MCF 10A (cell line): ENCODE results near the gene MOB2. TPM values are rescaled to one million over a fixed set of nuclear protein-coding genes. Genes with fewer than 3 reads are reported as not detected.

Experiments
- BruUV-seq: library from RNA; stranded (reverse); fragments of 400-500 nt; replicated peaks from 2 replicates; lab custom pipeline; 2021; lab: Mats Ljungman, UMichigan
- CTCF ChIA-PET: fragments of 300-600 bp; sonication (Branson Sonifier 250); formaldehyde crosslinking; extraction: SDS; loops from one replicate; lab custom pipeline; 2021; ENCODE audit warnings: antibody characterized with exemption, inconsistent platforms; lab: Yijun Ruan, JAX
- POLR2A ChIA-PET: fragments of 300-600, 350-650 bp; sonication (Branson Sonifier 250); formaldehyde crosslinking; extraction: SDS; loops from one replicate; lab custom pipeline; 2020; ENCODE audit warnings: antibody characterized with exemption, inconsistent platforms; lab: Yijun Ruan, JAX
- DNase-seq: peaks from one replicate; pipeline ENCODE4 v3.0.0-alpha.2; 2018; ENCODE audit not compliant: unreplicated experiment
- H3K27ac Mint-ChIP-seq: one replicate; pipeline ENCODE4 v1.8.0; 2022; ENCODE audit warnings: mild to moderate bottlenecking, low read depth, mixed read lengths; ENCODE audit not compliant: unreplicated experiment
- H3K27me3 Mint-ChIP-seq: one replicate; pipeline ENCODE4 v1.8.0; 2022; ENCODE audit warnings: mixed read lengths; ENCODE audit not compliant: insufficient read depth, unreplicated experiment
- H3K36me3 Mint-ChIP-seq: one replicate; pipeline ENCODE4 v1.8.0; 2022; ENCODE audit warnings: mild to moderate bottlenecking, moderate library complexity, mixed read lengths; ENCODE audit not compliant: insufficient read depth, unreplicated experiment
- H3K4me1 Mint-ChIP-seq: one replicate; pipeline ENCODE4 v1.8.0; 2022; ENCODE audit warnings: mixed read lengths; ENCODE audit not compliant: insufficient read depth, unreplicated experiment
- H3K4me3 Mint-ChIP-seq: one replicate; pipeline ENCODE4 v1.8.0; 2022; ENCODE audit warnings: mild to moderate bottlenecking, moderate library complexity, mixed read lengths; ENCODE audit not compliant: unreplicated experiment
- H3K9me3 Mint-ChIP-seq: one replicate; pipeline ENCODE4 v1.8.0; 2022; ENCODE audit warnings: mixed read lengths; ENCODE audit not compliant: unreplicated experiment
- CTCF ChIP-seq: fragments of 200-600 bp; IDR thresholded peaks from one replicate; pipeline ENCODE4 v1.8.0; 2022; ENCODE audit warnings: antibody characterized with exemption, mild to moderate bottlenecking; ENCODE audit not compliant: unreplicated experiment
- intact Hi-C: fragments of 100-400 bp; cut with micrococcal nuclease; formaldehyde crosslinking; loops from 2 replicates; pipeline ENCODE4 v1.14.1; 2022
- total RNA-seq: library from RNA; stranded (reverse); gene quantifications from 2 replicates; pipeline ENCODE4 v1.2.3, GENCODE V29; 2022

MOB2 gene
- total RNA-seq, 1 experiment from 2014 or later, result 20.2 TPM

GRCh38 chr11:1467270-1467669 lies 19.3 kb downstream of the MOB2 start:
- H3K27me3 Mint-ChIP-seq, result no peaks in the 10 kb centered on the region
- no peak for DNase-seq
- H3K27ac Mint-ChIP-seq, result no peak overlapping the region
- peaks cover 23% of the 10 kb centered on the region for H3K36me3 Mint-ChIP-seq
- no peak for TF ChIP-seq CTCF
- H3K9me3 Mint-ChIP-seq, result no peaks in the 10 kb centered on the region
- H3K4me3 Mint-ChIP-seq, result no peak overlapping the region
- POLR2A ChIA-PET, result no interaction called here
- CTCF ChIA-PET, result no interaction called here
- H3K4me1 Mint-ChIP-seq, result no peaks in the 10 kb centered on the region
- no TSS peak for BruUV-seq
- intact Hi-C loops, result no loop called here

DNA sequence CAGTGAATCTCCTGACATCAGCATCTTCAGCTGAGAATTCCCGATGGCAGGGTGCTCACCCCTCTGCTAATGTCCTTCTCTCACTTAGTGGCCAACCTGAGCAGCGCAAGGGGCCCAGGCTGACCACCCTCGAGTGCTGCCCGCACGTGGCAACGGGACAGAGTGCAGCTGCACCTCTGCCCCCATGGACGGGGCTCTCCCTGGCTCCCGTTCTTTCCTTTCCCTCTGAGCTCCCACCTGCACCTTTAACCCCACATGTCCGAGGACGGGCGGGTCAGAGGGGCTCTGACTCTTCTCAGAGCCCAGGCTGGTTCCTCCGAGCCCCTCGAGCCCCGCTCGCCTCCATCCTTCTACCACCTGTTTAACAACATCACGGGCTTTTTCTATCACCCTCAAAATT lies 19.8 kb downstream of the MOB2 start:
- no peak overlapping the region for H3K27ac Mint-ChIP-seq
- BruUV-seq, result no TSS peak
- H3K36me3 Mint-ChIP-seq, result peaks cover 21% of the 10 kb centered on the region
- intact Hi-C loops, result no loop called here
- TF ChIP-seq CTCF, result no peak
- H3K27me3 Mint-ChIP-seq, result no peaks in the 10 kb centered on the region
- no peaks in the 10 kb centered on the region for H3K9me3 Mint-ChIP-seq
- DNase-seq, result no peak
- CTCF ChIA-PET, result no interaction called here
- no peak overlapping the region for H3K4me3 Mint-ChIP-seq
- POLR2A ChIA-PET, result no interaction called here
- H3K4me1 Mint-ChIP-seq, result no peaks in the 10 kb centered on the region

GRCh38 chr11:1463056-1463455 lies 23.5 kb downstream of the MOB2 start:
- Mint-ChIP-seq H3K4me1 (no peaks in the 10 kb centered on the region), H3K4me3 (no peak overlapping the region), H3K27ac (no peak overlapping the region), H3K27me3 (no peaks in the 10 kb centered on the region), H3K9me3 (no peaks in the 10 kb centered on the region), H3K36me3 (peaks cover 4% of the 10 kb centered on the region)
- intact Hi-C loops, result no loop called here
- CTCF ChIA-PET, result interaction anchor here (0.6 kb wide), 1 partner anchor 401 kb away, joined by 3 read pairs; no protein-coding TSS in a partner anchor
- no peak for TF ChIP-seq CTCF
- no TSS peak for BruUV-seq
- POLR2A ChIA-PET, result no interaction called here
- no peak for DNase-seq

DNA sequence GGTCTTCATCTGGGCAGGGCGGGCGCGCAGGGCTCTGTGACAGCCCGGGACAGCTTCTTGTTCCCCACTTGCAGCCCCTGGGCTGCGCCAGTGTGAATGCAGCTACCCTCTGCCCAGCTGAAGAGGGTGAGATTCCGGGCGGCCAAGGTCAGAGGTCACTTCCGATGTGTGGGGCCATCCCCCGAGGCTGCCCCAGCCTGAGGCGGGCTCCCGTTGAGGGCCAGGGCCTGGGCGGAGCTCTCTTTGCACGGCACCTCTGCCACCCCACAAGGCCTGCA lies 23.9 kb downstream of the MOB2 start:
- POLR2A ChIA-PET, result no interaction called here

More for the DNA sequence above, 23.9 kb downstream of the MOB2 start:
- no peak for DNase-seq
- Mint-ChIP-seq H3K4me1 (no peaks in the 10 kb centered on the region), H3K36me3 (peaks cover 2% of the 10 kb centered on the region), H3K27me3 (no peaks in the 10 kb centered on the region), H3K27ac (no peak overlapping the region), H3K9me3 (no peaks in the 10 kb centered on the region), H3K4me3 (no peak overlapping the region)
- CTCF ChIA-PET, result interaction anchor here (0.6 kb wide), 1 partner anchor 400 kb away, joined by 3 read pairs; no protein-coding TSS in a partner anchor
- BruUV-seq, result no TSS peak
- intact Hi-C loops, result no loop called here
- TF ChIP-seq CTCF, result no peak
